ENCODE measurements around the gene SELENOS. TPM values are rescaled to one million over a fixed set of nuclear protein-coding genes. Genes with fewer than 3 reads are reported as not detected.

The SELENOS gene
- total and polyA plus RNA-seq, 2 donors, result 40.7 to 87.5 TPM

Other genes with a start within 250 kb of the SELENOS start
- 42.6 TPM for gene CHSY1, start 25.4 kb downstream of the SELENOS start, total RNA-seq
- gene CHSY1, start 25.4 kb downstream of the SELENOS start, polyA plus RNA-seq, result 18.7 TPM
- 18.5 TPM for gene SNRPA1, start 17.8 kb upstream of the SELENOS start, total RNA-seq
- gene SNRPA1, start 17.8 kb upstream of the SELENOS start, polyA plus RNA-seq, result 32.2 TPM
- gene PCSK6, start 212.2 kb upstream of the SELENOS start, total RNA-seq, result 14.1 TPM
- 2.5 TPM for gene PCSK6, start 212.2 kb upstream of the SELENOS start, polyA plus RNA-seq

Measured in urinary bladder (tissue), 2 donors.